HEK293T (cell line): ENCODE data around the gene ATP6V1G2.
"Not testable (repeated sequence)": the region's sequence is repeated elsewhere in the genome, so short reads cannot be mapped to it uniquely, and the experiment has no call there.

Experiments
- FOXA1 ChIP-seq: fragments of 450-650 bp; IDR thresholded peaks from 2 replicates; pipeline ENCODE4 v1.6.1; 2016; ENCODE audit warnings: mild to moderate bottlenecking
- FOXK2 ChIP-seq: fragments of 450-650 bp; IDR thresholded peaks from 2 replicates; pipeline ENCODE4 v1.6.1; 2016; ENCODE audit warnings: mild to moderate bottlenecking
- HDGF ChIP-seq: fragments of 450-650 bp; IDR thresholded peaks from 2 replicates; pipeline ENCODE4 v1.6.1; 2017; ENCODE audit warnings: antibody characterized with exemption, borderline replicate concordance
- L3MBTL2 ChIP-seq: fragments of 450-650 bp; conservative IDR thresholded peaks from 2 replicates; pipeline ENCODE4 v1.6.1; 2016; ENCODE audit warnings: mild to moderate bottlenecking
- LEF1 ChIP-seq: fragments of 450-650 bp; IDR thresholded peaks from 2 replicates; pipeline ENCODE4 v1.6.1; 2017; ENCODE audit warnings: mild to moderate bottlenecking, borderline replicate concordance
- SUZ12 ChIP-seq: fragments of 450-650 bp; IDR thresholded peaks from 2 replicates; pipeline ENCODE4 v1.6.1; 2016; ENCODE audit warnings: mild to moderate bottlenecking

DNA sequence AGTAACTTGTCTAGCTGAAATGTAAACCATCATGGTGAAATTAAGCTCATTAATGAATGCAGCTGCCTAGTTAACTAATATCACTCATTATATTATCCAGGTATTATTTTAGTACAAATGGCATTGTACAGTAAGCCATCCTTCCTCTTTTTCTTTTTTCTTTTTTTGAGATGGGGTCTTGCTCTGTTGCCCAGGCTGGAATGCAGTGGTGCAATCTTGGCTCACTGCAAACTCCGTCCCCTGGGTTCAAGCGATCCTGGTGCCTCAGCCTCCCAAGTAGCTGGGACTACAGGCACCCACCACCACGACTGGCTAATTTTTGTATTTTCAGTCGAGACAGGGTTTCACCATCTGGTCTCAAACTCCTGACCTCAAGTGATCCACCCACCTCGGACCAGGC lies 44.3 kb upstream of the ATP6V1G2 start:
- TF ChIP-seq FOXA1, SUZ12, L3MBTL2, FOXK2, LEF1, HDGF: not testable (repeated sequence)
